AG10803 (cell line): Measurements from ENCODE around the gene MS4A15.

Experiments used
- DNase-seq: peaks from one replicate; pipeline ENCODE4 v3.0.0; 2010; ENCODE audit warnings: low read depth
- H3K4me3 ChIP-seq: 2 replicates; pipeline ENCODE4 v1.5.1; 2011; ENCODE audit warnings: mild to moderate bottlenecking, low read length, control low read depth
- CTCF ChIP-seq: conservative IDR thresholded peaks from 2 replicates; pipeline ENCODE4 v1.5.1; 2011; ENCODE audit warnings: mild to moderate bottlenecking, low read length, control low read depth, inconsistent platforms

The MS4A15 gene

GRCh38 chr11:60825790-60826189 lies 69.1 kb downstream of the MS4A15 start:
- no peak for TF ChIP-seq CTCF
- no peak for DNase-seq
- no peak overlapping the region for H3K4me3 ChIP-seq
